Suprapubic skin (tissue), 4 donors: ENCODE measurements around the gene SPACA6. TPM values are rescaled to one million over a fixed set of nuclear protein-coding genes. Genes with fewer than 3 reads are reported as not detected.

Experiments used
- DNase-seq, 2 donors: peaks; one replicate each; pipeline ENCODE4 v3.0.0-alpha.2; 2019; ENCODE audit warnings: low spot score in 2 of 2
- H3K27ac ChIP-seq: fragments of 200-600 bp; sonication (generic); one replicate; pipeline ENCODE4 v1.5.1; 2019
- H3K27me3 ChIP-seq: fragments of 200-600 bp; sonication (generic); one replicate; pipeline ENCODE4 v1.5.1; 2019
- H3K36me3 ChIP-seq: fragments of 200-600 bp; sonication (generic); one replicate; pipeline ENCODE4 v1.5.1; 2019
- H3K4me1 ChIP-seq: fragments of 200-600 bp; sonication (generic); one replicate; pipeline ENCODE4 v1.5.1; 2019
- H3K4me3 ChIP-seq: fragments of 200-600 bp; sonication (generic); one replicate; pipeline ENCODE4 v1.5.1; 2019; ENCODE audit warnings: mild to moderate bottlenecking
- H3K9me3 ChIP-seq: fragments of 200-600 bp; sonication (generic); one replicate; pipeline ENCODE4 v1.5.1; 2019
- CTCF ChIP-seq, 2 donors: fragments of 200-600 bp in 1 of 2; fragments of 450-650 bp in 1 of 2; sonication (generic) in 1 of 2; IDR thresholded peaks; one replicate each; pipeline ENCODE4 v1.5.1; 2016 to 2019; ENCODE audit warnings: antibody characterized with exemption in 2 of 2, mild to moderate bottlenecking in 1 of 2, moderate library complexity in 1 of 2
- EP300 ChIP-seq: sonication (generic); formaldehyde crosslinking; IDR thresholded peaks from one replicate; pipeline ENCODE4 v1.6.1; 2017; ENCODE audit warnings: antibody characterized with exemption
- POLR2A ChIP-seq, 2 donors: fragments of 450-650 bp; IDR thresholded peaks; one replicate each; pipeline ENCODE4 v1.6.1; 2017; ENCODE audit warnings: antibody characterized with exemption in 2 of 2, mild to moderate bottlenecking in 2 of 2, moderate library complexity in 2 of 2
- POLR2AphosphoS5 ChIP-seq, 3 donors: sonication (generic); formaldehyde crosslinking; IDR thresholded peaks; one replicate each; pipeline ENCODE4 v1.6.1; 2017; ENCODE audit warnings: antibody characterized with exemption in 3 of 3
- WGBS: methylation state at CpG from one replicate; pipeline ENCODE4 v1.1.5; 2018; 5-methylcytosine and 5-hydroxymethylcytosine counted together
- total RNA-seq, 4 donors: library from RNA; depleted of rRNA; stranded (reverse); fragments of >200 nt; gene quantifications; one replicate each; pipeline ENCODE4 v1.1.0, GENCODE V29; 2016

The SPACA6 gene
- total RNA-seq, 4 donors from 2014 or later: 3.1 to 23.2 (median 7.8) TPM

GRCh38 chr19:51740356-51740755 lies 47.2 kb downstream of the SPACA6 start:
- Histone ChIP-seq H3K36me3 (no peaks in the 10 kb centered on the region), H3K27ac (no peak overlapping the region), H3K9me3 (no peaks in the 10 kb centered on the region), H3K4me1 (no peaks in the 10 kb centered on the region), H3K4me3 (no peak overlapping the region), H3K27me3 (peaks cover 13% of the 10 kb centered on the region)
- TF ChIP-seq POLR2AphosphoS5 (IDR thresholded peaks at IDR 0.05) (no peak), CTCF (IDR thresholded peaks at IDR 0.05) (no peak), POLR2A (IDR thresholded peaks at IDR 0.05) (no peak), EP300 (no peak)
- 64% methylated on average over 5 of the region's 5 CpGs for WGBS
- no peak for DNase-seq

- Histone ChIP-seq H3K27ac (no peak overlapping the region), H3K27me3 (peaks cover 17% of the 10 kb centered on the region), H3K4me1 (no peaks in the 10 kb centered on the region), H3K9me3 (no peaks in the 10 kb centered on the region), H3K4me3 (no peak overlapping the region), H3K36me3 (no peaks in the 10 kb centered on the region)
- DNase-seq: no peak
- TF ChIP-seq EP300 (no peak), CTCF (IDR thresholded peaks at IDR 0.05) (no peak), POLR2AphosphoS5 (IDR thresholded peaks at IDR 0.05) (no peak), POLR2A (IDR thresholded peaks at IDR 0.05) (no peak)
- WGBS: 45% methylated on average over 6 of the region's 6 CpGs
Measured at GRCh38 chr19:51742789-51743188, 49.7 kb downstream of the SPACA6 start.

GRCh38 chr19:51743405-51743804 lies 50.3 kb downstream of the SPACA6 start:
- Histone ChIP-seq H3K36me3 (no peaks in the 10 kb centered on the region), H3K27ac (no peak overlapping the region), H3K4me1 (no peaks in the 10 kb centered on the region), H3K27me3 (peaks cover 17% of the 10 kb centered on the region), H3K9me3 (no peaks in the 10 kb centered on the region), H3K4me3 (no peak overlapping the region)
- no peak for TF ChIP-seq EP300
- TF ChIP-seq POLR2AphosphoS5 (IDR thresholded peaks at IDR 0.05): no peak
- no peak for TF ChIP-seq CTCF (IDR thresholded peaks at IDR 0.05)
- no peak for TF ChIP-seq POLR2A (IDR thresholded peaks at IDR 0.05)
- WGBS: 81% methylated on average over 3 of the region's 3 CpGs
- DNase-seq: no peak

GRCh38 chr19:51746731-51747130 lies 53.6 kb downstream of the SPACA6 start:
- H3K27ac ChIP-seq: no peak overlapping the region
- H3K4me1 ChIP-seq: no peaks in the 10 kb centered on the region
- H3K36me3 ChIP-seq: no peaks in the 10 kb centered on the region
- 80% methylated on average over 7 of the region's 7 CpGs for WGBS
- H3K9me3 ChIP-seq: no peaks in the 10 kb centered on the region
- TF ChIP-seq POLR2A (IDR thresholded peaks at IDR 0.05): no peak
- no peak for TF ChIP-seq CTCF (IDR thresholded peaks at IDR 0.05)
- TF ChIP-seq POLR2AphosphoS5 (IDR thresholded peaks at IDR 0.05): no peak
- no peak for TF ChIP-seq EP300
- no peak overlapping the region for H3K4me3 ChIP-seq
- H3K27me3 ChIP-seq: peaks cover 10% of the 10 kb centered on the region
- DNase-seq: no peak

GRCh38 chr19:51749979-51750378 lies 56.8 kb downstream of the SPACA6 start:
- H3K4me3 ChIP-seq: no peak overlapping the region
- 63% methylated on average over 4 of the region's 4 CpGs for WGBS

More at GRCh38 chr19:51749979-51750378, 56.8 kb downstream of the SPACA6 start:
- no peaks in the 10 kb centered on the region for H3K4me1 ChIP-seq
- H3K9me3 ChIP-seq: no peaks in the 10 kb centered on the region
- DNase-seq: no peak
- peaks cover 10% of the 10 kb centered on the region for H3K27me3 ChIP-seq
- H3K36me3 ChIP-seq: no peaks in the 10 kb centered on the region
- TF ChIP-seq EP300: no peak
- no peak for TF ChIP-seq POLR2A (IDR thresholded peaks at IDR 0.05)
- no peak for TF ChIP-seq CTCF (IDR thresholded peaks at IDR 0.05)
- TF ChIP-seq POLR2AphosphoS5 (IDR thresholded peaks at IDR 0.05): no peak
- no peak overlapping the region for H3K27ac ChIP-seq
